HepG2 (cell line): Measurements from ENCODE around the gene CMTM2. TPM values are rescaled to one million over a fixed set of nuclear protein-coding genes. Genes with fewer than 3 reads are reported as not detected.

ENCODE experiments used
- ELF3 ChIP-seq: IDR thresholded peaks from 2 replicates; pipeline ENCODE4 v1.6.1; 2016; ENCODE audit warnings: missing genetic modification reagents, missing compliant biosample characterization
- KLF11 ChIP-seq: IDR thresholded peaks from 2 replicates; pipeline ENCODE4 v1.6.1; 2016; ENCODE audit warnings: missing compliant biosample characterization
- ONECUT2 ChIP-seq: sonication (generic); formaldehyde crosslinking; IDR thresholded peaks from 2 replicates; pipeline ENCODE4 v1.4.0; 2020; ENCODE audit warnings: missing genetic modification reagents
- RFX5 ChIP-seq: IDR thresholded peaks from 2 replicates; pipeline ENCODE4 v1.6.1; 2011; ENCODE audit warnings: low read depth, low read length, improper control_type of control experiment
- RORA ChIP-seq: sonication (generic); formaldehyde crosslinking; IDR thresholded peaks from 2 replicates; pipeline ENCODE4 v1.5.0; 2020; ENCODE audit warnings: mild to moderate bottlenecking, missing genetic modification reagents, moderate library complexity
- SNAPC2 ChIP-seq: sonication (generic); formaldehyde crosslinking; IDR thresholded peaks from 2 replicates; pipeline ENCODE4 v1.8.1; 2022; ENCODE audit warnings: mild to moderate bottlenecking, missing genetic modification reagents
- SP4 ChIP-seq: sonication (generic); formaldehyde crosslinking; IDR thresholded peaks from 2 replicates; pipeline ENCODE4 v1.8.1; 2023; ENCODE audit warnings: mild to moderate bottlenecking, missing genetic modification reagents
- ZIK1 ChIP-seq: sonication (generic); formaldehyde crosslinking; IDR thresholded peaks from 2 replicates; pipeline ENCODE4 v1.5.0; 2020; ENCODE audit warnings: mild to moderate bottlenecking, low read depth, missing genetic modification reagents, borderline replicate concordance
- ZNF251 ChIP-seq: sonication (generic); formaldehyde crosslinking; IDR thresholded peaks from 2 replicates; pipeline ENCODE4 v1.9.0; 2021; ENCODE audit warnings: mild to moderate bottlenecking, missing genetic modification reagents
- ZNF260 ChIP-seq: sonication (generic); formaldehyde crosslinking; IDR thresholded peaks from 2 replicates; pipeline ENCODE4 v1.4.0; 2020; ENCODE audit warnings: missing genetic modification reagents, low read depth, mild to moderate bottlenecking, borderline replicate concordance
- ZNF264 ChIP-seq: sonication (generic); formaldehyde crosslinking; IDR thresholded peaks from 2 replicates; pipeline ENCODE4 v1.4.0; 2020; ENCODE audit warnings: missing genetic modification reagents
- ZNF333 ChIP-seq: sonication (generic); formaldehyde crosslinking; IDR thresholded peaks from 2 replicates; pipeline ENCODE4 v1.4.0; 2020; ENCODE audit warnings: mild to moderate bottlenecking, missing genetic modification reagents, borderline replicate concordance
- ZNF460 ChIP-seq: sonication (generic); formaldehyde crosslinking; IDR thresholded peaks from 2 replicates; pipeline ENCODE4 v1.5.1; 2020; ENCODE audit warnings: missing genetic modification reagents, mild to moderate bottlenecking, borderline replicate concordance
- ZNF468 ChIP-seq: sonication (generic); formaldehyde crosslinking; IDR thresholded peaks from 2 replicates; pipeline ENCODE4 v1.8.0; 2022; ENCODE audit warnings: mild to moderate bottlenecking, moderate library complexity, missing genetic modification reagents
- ZNF605 ChIP-seq: sonication (generic); formaldehyde crosslinking; IDR thresholded peaks from 2 replicates; pipeline ENCODE4 v1.8.0; 2022; ENCODE audit warnings: mild to moderate bottlenecking, missing genetic modification reagents
- ZNF652 ChIP-seq: IDR thresholded peaks from 2 replicates; pipeline ENCODE4 v1.6.1; 2016; ENCODE audit warnings: low read depth, borderline replicate concordance
- ZNF768 ChIP-seq: sonication (generic); formaldehyde crosslinking; IDR thresholded peaks from 2 replicates; pipeline ENCODE4 v1.4.0; 2020; ENCODE audit warnings: missing genetic modification reagents
- polyA plus RNA-seq, 8 experiments: library from polyadenylated mRNA; depleted of rRNA in 3 of 8; stranded (reverse) in 7 of 8; unstranded in 1 of 8; fragments of >200 nt; fragmentation: Illumina TruSeq in 4 of 8; extraction: Trizol in 4 of 8; gene quantifications; 2 replicates each; pipeline versions ENCODE4 v1.2.1 to v1.2.3, GENCODE V29; 2011 to 2016; ENCODE audit warnings: low read depth in 4 of 8, missing spikeins in 1 of 8, mixed read lengths in 1 of 8; ENCODE audit not compliant: insufficient read depth in 1 of 8
- total RNA-seq, 5 experiments: library from RNA; depleted of rRNA; stranded (reverse); fragments of >200 nt; fragmentation: Illumina TruSeq; extraction: Trizol; gene quantifications; 2 replicates each; pipeline ENCODE4 v1.2.3, GENCODE V29; 2016; ENCODE audit warnings: low read depth in 1 of 5
- TF ChIP-seq, protein P1 (sequence below): IDR thresholded peaks from 2 replicates; pipeline ENCODE4 v1.6.1; 2016; ENCODE audit warnings: low read depth, control low read depth
- TF ChIP-seq, protein P2 (sequence below): IDR thresholded peaks from 2 replicates; pipeline ENCODE4 v1.6.1; 2016; ENCODE audit warnings: missing genetic modification reagents, missing compliant biosample characterization
- TF ChIP-seq, protein P3 (sequence below): sonication (generic); formaldehyde crosslinking; IDR thresholded peaks from 2 replicates; pipeline ENCODE4 v1.4.0; 2020; ENCODE audit warnings: missing genetic modification reagents; ENCODE audit errors: not compliant biosample characterization
- TF ChIP-seq, protein P4 (sequence below): sonication (generic); formaldehyde crosslinking; conservative IDR thresholded peaks from 2 replicates; pipeline ENCODE4 v1.8.0; 2022; ENCODE audit warnings: missing genetic modification reagents
- TF ChIP-seq, protein P5 (sequence below): sonication (generic); formaldehyde crosslinking; IDR thresholded peaks from 2 replicates; pipeline ENCODE4 v1.9.0; 2021; ENCODE audit warnings: missing genetic modification reagents, mild to moderate bottlenecking, borderline replicate concordance

Gene CMTM2
- total and polyA plus RNA-seq, 2 of the 13 experiments (the other 11 are each of a cell fraction or from before 2014, with no cell fraction given), result not detected

DNA sequence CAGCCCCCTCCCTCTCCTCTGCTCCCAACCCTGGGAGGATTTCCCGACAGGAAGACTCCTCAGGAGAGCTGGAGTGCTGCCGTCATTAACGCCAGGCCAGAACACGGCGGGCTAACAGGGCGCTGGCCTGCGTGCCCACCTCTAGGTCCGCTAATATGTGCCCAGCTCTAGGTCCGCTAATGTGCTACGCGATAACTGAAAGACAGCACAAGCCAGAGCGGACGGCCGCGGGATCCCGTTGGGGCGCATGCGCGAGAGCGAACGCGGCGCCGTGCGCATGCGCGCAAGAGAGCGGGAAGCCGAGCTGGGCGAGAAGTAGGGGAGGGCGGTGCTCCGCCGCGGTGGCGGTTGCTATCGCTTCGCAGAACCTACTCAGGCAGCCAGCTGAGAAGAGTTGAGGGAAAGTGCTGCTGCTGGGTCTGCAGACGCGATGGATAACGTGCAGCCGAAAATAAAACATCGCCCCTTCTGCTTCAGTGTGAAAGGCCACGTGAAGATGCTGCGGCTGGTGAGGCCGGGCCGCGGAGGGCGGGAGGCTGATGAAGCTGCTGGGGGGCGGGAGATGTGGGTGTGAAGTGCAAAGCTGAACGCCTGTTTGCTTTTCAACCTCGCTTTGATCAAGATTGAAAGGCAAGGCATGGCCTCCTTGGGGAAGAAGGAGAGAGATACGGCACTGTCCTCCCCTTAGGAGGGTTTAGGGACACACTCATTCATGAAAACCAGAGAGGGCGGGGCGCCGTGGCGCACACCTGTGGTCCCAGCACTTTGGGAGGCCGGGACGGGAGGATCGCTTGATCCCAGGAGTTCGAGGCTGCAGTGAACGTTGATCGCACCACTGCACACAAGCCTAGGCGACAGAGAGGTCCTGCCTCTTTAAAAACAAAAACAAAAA is 26.7 kb upstream of the CMTM2 start, which contains the start of gene CKLF (continued):
- peak; percentile 89 for TF ChIP-seq SP4 (CRISPR knock-in tag)
- peak; percentile 87 for TF ChIP-seq ELF3 (CRISPR knock-in tag)
- TF ChIP-seq ZIK1 (CRISPR knock-in tag), result peak; percentile 100
- TF ChIP-seq, protein P1, sequence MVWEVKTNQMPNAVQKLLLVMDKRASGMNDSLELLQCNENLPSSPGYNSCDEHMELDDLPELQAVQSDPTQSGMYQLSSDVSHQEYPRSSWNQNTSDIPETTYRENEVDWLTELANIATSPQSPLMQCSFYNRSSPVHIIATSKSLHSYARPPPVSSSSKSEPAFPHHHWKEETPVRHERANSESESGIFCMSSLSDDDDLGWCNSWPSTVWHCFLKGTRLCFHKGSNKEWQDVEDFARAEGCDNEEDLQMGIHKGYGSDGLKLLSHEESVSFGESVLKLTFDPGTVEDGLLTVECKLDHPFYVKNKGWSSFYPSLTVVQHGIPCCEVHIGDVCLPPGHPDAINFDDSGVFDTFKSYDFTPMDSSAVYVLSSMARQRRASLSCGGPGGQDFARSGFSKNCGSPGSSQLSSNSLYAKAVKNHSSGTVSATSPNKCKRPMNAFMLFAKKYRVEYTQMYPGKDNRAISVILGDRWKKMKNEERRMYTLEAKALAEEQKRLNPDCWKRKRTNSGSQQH (CRISPR knock-in tag), result 0 out of 2 replicates have a peak, but pooled peaks have one; percentile 34
- TF ChIP-seq ZNF264 (CRISPR knock-in tag), result peak; percentile 87
- TF ChIP-seq ZNF768, result peak; percentile 92
- TF ChIP-seq, protein P2, sequence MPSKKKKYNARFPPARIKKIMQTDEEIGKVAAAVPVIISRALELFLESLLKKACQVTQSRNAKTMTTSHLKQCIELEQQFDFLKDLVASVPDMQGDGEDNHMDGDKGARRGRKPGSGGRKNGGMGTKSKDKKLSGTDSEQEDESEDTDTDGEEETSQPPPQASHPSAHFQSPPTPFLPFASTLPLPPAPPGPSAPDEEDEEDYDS (CRISPR knock-in tag), result peak; percentile 82
- peak; percentile 96; the same call in 1 of the 2 replicates for TF ChIP-seq SNAPC2 (CRISPR knock-in tag)
- peak; percentile 70; the same call in 1 of the 2 replicates for TF ChIP-seq ONECUT2 (CRISPR knock-in tag)
- TF ChIP-seq ZNF468, result 0 out of 2 replicates have a peak, but pooled peaks have one; percentile 49
- peak; percentile 97 for TF ChIP-seq KLF11 (CRISPR knock-in tag)
- TF ChIP-seq, protein P3, sequence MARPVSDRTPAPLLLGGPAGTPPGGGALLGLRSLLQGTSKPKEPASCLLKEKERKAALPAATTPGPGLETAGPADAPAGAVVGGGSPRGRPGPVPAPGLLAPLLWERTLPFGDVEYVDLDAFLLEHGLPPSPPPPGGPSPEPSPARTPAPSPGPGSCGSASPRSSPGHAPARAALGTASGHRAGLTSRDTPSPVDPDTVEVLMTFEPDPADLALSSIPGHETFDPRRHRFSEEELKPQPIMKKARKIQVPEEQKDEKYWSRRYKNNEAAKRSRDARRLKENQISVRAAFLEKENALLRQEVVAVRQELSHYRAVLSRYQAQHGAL (CRISPR knock-in tag), result no peak
- peak; percentile 54; the same call in 1 of the 2 replicates for TF ChIP-seq RFX5
- peak; percentile 100 for TF ChIP-seq ZNF605
- TF ChIP-seq, protein P4, sequence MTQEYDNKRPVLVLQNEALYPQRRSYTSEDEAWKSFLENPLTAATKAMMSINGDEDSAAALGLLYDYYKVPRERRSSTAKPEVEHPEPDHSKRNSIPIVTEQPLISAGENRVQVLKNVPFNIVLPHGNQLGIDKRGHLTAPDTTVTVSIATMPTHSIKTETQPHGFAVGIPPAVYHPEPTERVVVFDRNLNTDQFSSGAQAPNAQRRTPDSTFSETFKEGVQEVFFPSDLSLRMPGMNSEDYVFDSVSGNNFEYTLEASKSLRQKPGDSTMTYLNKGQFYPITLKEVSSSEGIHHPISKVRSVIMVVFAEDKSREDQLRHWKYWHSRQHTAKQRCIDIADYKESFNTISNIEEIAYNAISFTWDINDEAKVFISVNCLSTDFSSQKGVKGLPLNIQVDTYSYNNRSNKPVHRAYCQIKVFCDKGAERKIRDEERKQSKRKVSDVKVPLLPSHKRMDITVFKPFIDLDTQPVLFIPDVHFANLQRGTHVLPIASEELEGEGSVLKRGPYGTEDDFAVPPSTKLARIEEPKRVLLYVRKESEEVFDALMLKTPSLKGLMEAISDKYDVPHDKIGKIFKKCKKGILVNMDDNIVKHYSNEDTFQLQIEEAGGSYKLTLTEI (CRISPR knock-in tag), result peak; percentile 41; the same call in 1 of the 2 replicates
- TF ChIP-seq, protein P5, sequence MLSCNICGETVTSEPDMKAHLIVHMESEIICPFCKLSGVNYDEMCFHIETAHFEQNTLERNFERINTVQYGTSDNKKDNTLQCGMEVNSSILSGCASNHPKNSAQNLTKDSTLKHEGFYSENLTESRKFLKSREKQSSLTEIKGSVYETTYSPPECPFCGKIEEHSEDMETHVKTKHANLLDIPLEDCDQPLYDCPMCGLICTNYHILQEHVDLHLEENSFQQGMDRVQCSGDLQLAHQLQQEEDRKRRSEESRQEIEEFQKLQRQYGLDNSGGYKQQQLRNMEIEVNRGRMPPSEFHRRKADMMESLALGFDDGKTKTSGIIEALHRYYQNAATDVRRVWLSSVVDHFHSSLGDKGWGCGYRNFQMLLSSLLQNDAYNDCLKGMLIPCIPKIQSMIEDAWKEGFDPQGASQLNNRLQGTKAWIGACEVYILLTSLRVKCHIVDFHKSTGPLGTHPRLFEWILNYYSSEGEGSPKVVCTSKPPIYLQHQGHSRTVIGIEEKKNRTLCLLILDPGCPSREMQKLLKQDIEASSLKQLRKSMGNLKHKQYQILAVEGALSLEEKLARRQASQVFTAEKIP (CRISPR knock-in tag), result no peak
- 0 out of 2 replicates have a peak, but pooled peaks have one; percentile 23 for TF ChIP-seq RORA (CRISPR knock-in tag)
- peak; percentile 90 for TF ChIP-seq ZNF333
- TF ChIP-seq ZNF652 (CRISPR knock-in tag), result peak; percentile 11; the same call in 1 of the 2 replicates
- TF ChIP-seq ZNF460 (CRISPR knock-in tag), result peak; percentile 10; the same call in 1 of the 2 replicates
- TF ChIP-seq ZNF251, result peak; percentile 93; the same call in 1 of the 2 replicates
- TF ChIP-seq ZNF260 (CRISPR knock-in tag), result peak; percentile 80; the same call in 1 of the 2 replicates
